GM10847 (cell line): ENCODE results near the gene MINDY2.

Experiments used
- POLR2A ChIP-seq: IDR thresholded peaks from 2 replicates; pipeline ENCODE4 v1.6.1; 2011; ENCODE audit not compliant: insufficient read length; ENCODE audit errors: extremely low read depth

Gene MINDY2

GRCh38 chr15:58898150-58898680, 127.1 kb downstream of the MINDY2 start:
- no peak for TF ChIP-seq POLR2A

GRCh38 chr15:58900631-58901030, 129.5 kb downstream of the MINDY2 start:
- TF ChIP-seq POLR2A = no peak

GRCh38 chr15:58908550-58909309, 137.6 kb downstream of the MINDY2 start:
- no peak for TF ChIP-seq POLR2A

GRCh38 chr15:58909616-58910015, 138.5 kb downstream of the MINDY2 start:
- TF ChIP-seq POLR2A = no peak

- TF ChIP-seq POLR2A = no peak
Measured at GRCh38 chr15:58910456-58910855, 139.4 kb downstream of the MINDY2 start.
